Measurements from ENCODE around the gene USH2A. TPM values are rescaled to one million over a fixed set of nuclear protein-coding genes. Genes with fewer than 3 reads are reported as not detected.

USH2A gene
- total RNA-seq, 1 donor from 2014 or later, result not detected

DNA sequence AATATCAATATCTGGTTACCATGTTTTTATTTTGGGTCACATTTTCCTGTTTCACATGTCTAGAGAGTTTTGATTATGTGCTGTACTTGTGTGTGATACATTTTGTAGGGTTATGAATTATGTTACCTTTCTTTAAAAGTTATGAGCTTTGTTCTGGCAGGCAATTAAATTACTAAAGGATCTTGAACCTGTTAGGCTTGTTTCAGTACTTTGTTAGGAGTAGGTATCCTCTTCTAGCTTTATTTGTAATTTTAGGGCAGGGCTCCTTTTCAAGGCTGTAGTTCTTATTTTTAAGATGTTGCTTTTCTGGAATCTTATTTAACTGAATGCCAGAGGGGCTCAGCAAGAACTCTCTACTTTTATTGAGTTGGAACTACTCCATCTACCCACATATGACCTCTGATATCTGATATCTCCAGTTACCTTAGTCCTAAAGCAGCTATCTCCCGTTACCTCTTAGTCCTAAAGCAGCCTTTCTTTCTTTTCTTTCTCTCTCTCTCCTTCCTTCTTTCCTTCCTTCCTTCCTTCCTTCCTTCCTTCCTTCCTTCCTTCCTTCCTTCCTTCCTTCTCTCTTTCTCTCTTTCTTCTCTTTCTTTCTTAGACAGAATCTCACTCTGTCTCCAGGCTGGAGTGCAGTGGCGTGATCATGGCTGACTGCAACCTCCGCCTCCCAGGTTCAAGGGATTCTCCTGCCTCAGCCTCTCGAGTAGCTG, 832.3 kb downstream of the USH2A start:
- DNase-seq (ENCODE audit: low read depth), result no peak
- TF ChIP-seq, protein P1, sequence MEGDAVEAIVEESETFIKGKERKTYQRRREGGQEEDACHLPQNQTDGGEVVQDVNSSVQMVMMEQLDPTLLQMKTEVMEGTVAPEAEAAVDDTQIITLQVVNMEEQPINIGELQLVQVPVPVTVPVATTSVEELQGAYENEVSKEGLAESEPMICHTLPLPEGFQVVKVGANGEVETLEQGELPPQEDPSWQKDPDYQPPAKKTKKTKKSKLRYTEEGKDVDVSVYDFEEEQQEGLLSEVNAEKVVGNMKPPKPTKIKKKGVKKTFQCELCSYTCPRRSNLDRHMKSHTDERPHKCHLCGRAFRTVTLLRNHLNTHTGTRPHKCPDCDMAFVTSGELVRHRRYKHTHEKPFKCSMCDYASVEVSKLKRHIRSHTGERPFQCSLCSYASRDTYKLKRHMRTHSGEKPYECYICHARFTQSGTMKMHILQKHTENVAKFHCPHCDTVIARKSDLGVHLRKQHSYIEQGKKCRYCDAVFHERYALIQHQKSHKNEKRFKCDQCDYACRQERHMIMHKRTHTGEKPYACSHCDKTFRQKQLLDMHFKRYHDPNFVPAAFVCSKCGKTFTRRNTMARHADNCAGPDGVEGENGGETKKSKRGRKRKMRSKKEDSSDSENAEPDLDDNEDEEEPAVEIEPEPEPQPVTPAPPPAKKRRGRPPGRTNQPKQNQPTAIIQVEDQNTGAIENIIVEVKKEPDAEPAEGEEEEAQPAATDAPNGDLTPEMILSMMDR (conservative IDR thresholded peaks at IDR 0.05; ENCODE audit: low read depth, low read length), result no peak
- H3K4me3 ChIP-seq (ENCODE audit: low read depth, low read length), result no peak overlapping the region

DNA sequence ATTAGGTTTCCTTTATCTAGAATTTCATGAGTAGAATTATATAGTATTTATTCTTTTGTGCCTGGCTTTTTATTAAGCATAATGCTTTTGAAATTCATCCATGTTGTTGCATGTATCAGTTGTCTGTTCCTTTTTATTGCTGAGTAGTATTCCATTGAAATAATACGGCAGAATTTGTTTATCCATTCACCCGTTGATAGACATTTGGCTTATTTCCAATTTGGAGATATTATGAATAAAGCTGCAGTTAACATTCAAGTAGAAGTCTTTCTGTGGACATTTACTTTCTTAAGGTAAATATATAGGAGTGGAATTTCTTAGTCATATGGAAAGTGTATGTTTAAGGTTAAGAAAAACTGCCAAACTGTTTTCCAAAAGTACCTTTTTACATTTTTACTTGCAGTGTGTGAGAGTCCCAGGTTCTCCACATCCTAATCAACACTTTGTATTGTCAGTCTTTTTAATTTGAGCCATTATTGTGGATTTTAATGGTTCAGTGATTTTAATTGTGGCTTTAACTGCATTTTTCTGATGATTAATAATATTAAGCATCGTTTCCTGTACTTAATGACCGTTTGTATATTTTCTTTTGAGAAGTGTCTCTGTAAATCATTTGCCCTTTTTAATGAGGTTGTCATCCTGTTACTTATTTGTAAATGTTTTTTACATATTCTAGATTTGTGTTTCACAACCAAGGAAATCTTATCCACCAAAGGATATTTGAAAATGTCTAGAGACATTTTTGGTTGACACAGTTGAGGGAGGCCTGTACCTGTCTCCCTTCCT, 833.4 kb downstream of the USH2A start:
- TF ChIP-seq, protein P1 (conservative IDR thresholded peaks at IDR 0.05; ENCODE audit: low read depth, low read length), result no peak
- H3K4me3 ChIP-seq (ENCODE audit: low read depth, low read length), result no peak overlapping the region
- DNase-seq (ENCODE audit: low read depth), result no peak

DNA sequence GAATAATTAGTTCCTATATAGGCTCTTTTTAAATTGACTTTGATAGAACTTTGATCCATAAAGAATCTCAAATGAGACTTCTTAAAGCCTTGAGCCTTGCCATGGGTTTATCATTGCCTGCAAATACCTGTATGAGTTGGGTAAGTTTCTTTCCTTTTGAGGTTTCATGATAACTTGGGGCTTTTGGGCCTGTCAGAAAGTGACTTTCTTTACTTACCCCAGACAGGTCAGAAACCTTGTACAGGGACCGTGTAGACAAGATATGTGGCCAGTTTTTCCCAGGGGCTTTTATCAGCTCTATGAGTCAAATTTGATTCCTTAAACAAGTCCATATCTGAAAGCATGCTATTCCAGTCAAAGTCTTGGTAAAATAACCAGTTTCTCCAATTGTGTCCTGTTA, 838.9 kb downstream of the USH2A start:
- no peak for DNase-seq (ENCODE audit: low read depth)
- H3K4me3 ChIP-seq (ENCODE audit: low read depth, low read length), result no peak overlapping the region
- TF ChIP-seq, protein P1 (conservative IDR thresholded peaks at IDR 0.05; ENCODE audit: low read depth, low read length), result no peak

DNA sequence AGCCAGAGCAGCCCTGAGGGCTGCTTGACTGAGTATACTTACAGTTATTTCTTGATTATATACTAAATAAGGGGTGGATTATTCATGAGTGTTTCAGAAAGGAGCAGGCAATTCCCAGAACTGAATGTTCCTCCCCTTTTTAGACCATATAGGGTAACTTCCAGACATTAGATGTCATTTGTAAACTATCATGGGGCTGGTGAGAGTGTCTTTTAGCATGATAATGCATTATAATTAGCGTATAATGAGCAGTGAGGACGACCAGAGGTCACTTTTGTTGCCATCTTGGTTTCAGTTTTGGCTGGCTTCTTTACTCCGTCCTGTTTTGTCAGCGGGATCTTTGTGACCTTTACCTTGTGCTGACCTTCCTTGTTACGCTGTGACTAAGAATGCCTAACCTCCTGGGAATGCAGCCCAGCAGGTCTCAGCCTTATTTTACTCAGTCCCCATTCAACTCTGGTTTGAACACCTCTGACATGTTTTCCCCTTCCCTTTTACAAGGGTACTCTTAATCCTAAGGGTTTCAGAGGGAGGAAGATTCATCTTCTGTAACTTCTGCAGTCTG, 840.0 kb downstream of the USH2A start:
- DNase-seq (ENCODE audit: low read depth), result no peak
- TF ChIP-seq, protein P1 (conservative IDR thresholded peaks at IDR 0.05; ENCODE audit: low read depth, low read length), result no peak
- H3K4me3 ChIP-seq (ENCODE audit: low read depth, low read length), result peak overlapping the region; percentile 17

DNA sequence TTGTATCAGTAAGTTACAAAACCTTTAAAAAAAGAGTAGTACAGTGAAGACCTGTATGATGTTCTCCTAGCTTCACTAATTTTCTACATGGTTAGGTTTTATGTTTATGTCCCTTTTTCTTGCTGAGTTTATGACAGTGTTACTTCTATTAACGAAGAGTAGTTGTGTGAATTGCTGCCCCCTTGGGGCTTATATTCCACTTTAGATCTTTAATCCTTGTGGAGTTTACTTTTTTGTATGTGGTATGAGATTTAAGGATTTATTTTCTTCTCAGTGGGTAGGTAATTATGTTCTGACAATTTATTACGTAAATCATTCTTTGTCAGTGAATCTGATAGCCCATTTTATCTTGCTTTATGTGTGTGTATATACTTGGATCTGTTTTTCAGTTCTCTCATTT, 841.4 kb downstream of the USH2A start:
- no peak for DNase-seq (ENCODE audit: low read depth)
- H3K4me3 ChIP-seq (ENCODE audit: low read depth, low read length), result no peak overlapping the region
- TF ChIP-seq, protein P1 (conservative IDR thresholded peaks at IDR 0.05; ENCODE audit: low read depth, low read length), result peak; percentile 24

All from epithelial cell of proximal tubule (primary cell).